Neural cell (in vitro differentiated cells): ENCODE results near the gene FAM193A. TPM values are rescaled to one million over a fixed set of nuclear protein-coding genes. Genes with fewer than 3 reads are reported as not detected.

Experiments used
- H2AFZ ChIP-seq: fragments of 200-600, 300-800 bp; sonication (generic), shearing (Covaris generic); 2 replicates; pipeline ENCODE4 v1.6.0; 2014; ENCODE audit warnings: low read depth, mild to moderate bottlenecking, antibody characterized with exemption, low read length, moderate library complexity
- H3F3A ChIP-seq: fragments of 200-600 bp; shearing (Covaris generic); 2 replicates; pipeline ENCODE4 v1.6.1; 2016; ENCODE audit warnings: mild to moderate bottlenecking, moderate library complexity, mixed read lengths, antibody characterized with exemption, low read length; ENCODE audit not compliant: insufficient read depth, poor library complexity, severe bottlenecking
- H3K27ac ChIP-seq: fragments of 200-600, 300-800 bp; sonication (generic), shearing (Covaris generic); 2 replicates; pipeline ENCODE4 v1.5.1; 2014; ENCODE audit warnings: mild to moderate bottlenecking, low read length, moderate library complexity
- H3K27me3 ChIP-seq: fragments of 300-800, 200-600 bp; sonication (generic), shearing (Covaris generic); 2 replicates; pipeline ENCODE4 v1.6.0; 2014; ENCODE audit warnings: mild to moderate bottlenecking, low read depth, low read length, moderate library complexity; ENCODE audit not compliant: insufficient read depth
- H3K36me3 ChIP-seq: fragments of 300-800, 200-600 bp; sonication (generic), shearing (Covaris generic); 2 replicates; pipeline ENCODE4 v1.5.1; 2014; ENCODE audit warnings: mild to moderate bottlenecking, antibody characterized with exemption, low read length, moderate library complexity; ENCODE audit not compliant: insufficient read depth
- H3K4me2 ChIP-seq: fragments of 300-800, 200-600 bp; sonication (generic), shearing (Covaris generic); 2 replicates; pipeline ENCODE4 v1.6.0; 2014; ENCODE audit warnings: mild to moderate bottlenecking, low read length
- H3K4me3 ChIP-seq: fragments of 300-800, 200-600 bp; sonication (generic), shearing (Covaris generic); 2 replicates; pipeline ENCODE4 v1.5.1; 2014; ENCODE audit warnings: mild to moderate bottlenecking, low read length, moderate library complexity
- H3K79me2 ChIP-seq: fragments of 200-600 bp; shearing (Covaris generic); replicated peaks from 2 replicates; pipeline ENCODE4 v1.6.0; 2014; ENCODE audit warnings: mild to moderate bottlenecking, low read length, moderate library complexity; ENCODE audit not compliant: insufficient read depth
- H3K9ac ChIP-seq: fragments of 300-800, 200-600 bp; sonication (generic), shearing (Covaris generic); 2 replicates; pipeline ENCODE4 v1.6.1; 2016; ENCODE audit warnings: mild to moderate bottlenecking, low read length, mixed read lengths
- H3K9me2 ChIP-seq: fragments of 200-600 bp; shearing (Covaris generic); 2 replicates; pipeline ENCODE4 v1.6.1; 2016; ENCODE audit warnings: mild to moderate bottlenecking, low read length, mixed read lengths; ENCODE audit not compliant: insufficient read depth
- H3K9me3 ChIP-seq: fragments of 200-600, 300-800 bp; sonication (generic), shearing (Covaris generic); 2 replicates; pipeline ENCODE4 v1.6.1; 2016; ENCODE audit warnings: mild to moderate bottlenecking, mixed run types, low read length, moderate library complexity, mixed read lengths
- H4K20me1 ChIP-seq: fragments of 200-600 bp; shearing (Covaris generic); 2 replicates; pipeline ENCODE4 v1.6.1; 2016; ENCODE audit warnings: mild to moderate bottlenecking, mixed run types; ENCODE audit not compliant: insufficient read depth
- CTCF ChIP-seq: fragments of 450-650 bp; IDR thresholded peaks from 2 replicates; pipeline ENCODE4 v1.5.1; 2014; ENCODE audit warnings: antibody characterized with exemption, mild to moderate bottlenecking, moderate library complexity; ENCODE audit not compliant: poor library complexity, severe bottlenecking
- EP300 ChIP-seq: fragments of 450-650 bp; conservative IDR thresholded peaks from 2 replicates; pipeline ENCODE4 v1.6.1; 2014; ENCODE audit warnings: antibody characterized with exemption, mild to moderate bottlenecking, moderate library complexity; ENCODE audit not compliant: poor library complexity, severe bottlenecking
- EZH2 ChIP-seq: fragments of 200-600, 300-800 bp; shearing (Covaris generic), sonication (generic); IDR thresholded peaks from 2 replicates; pipeline ENCODE4 v1.6.1; 2014; ENCODE audit warnings: antibody characterized with exemption, low read length, borderline replicate concordance, mild to moderate bottlenecking; ENCODE audit not compliant: insufficient read depth, poor library complexity, severe bottlenecking
- MXI1 ChIP-seq: fragments of 450-650 bp; conservative IDR thresholded peaks from 2 replicates; pipeline ENCODE4 v1.6.1; 2014; ENCODE audit warnings: antibody characterized with exemption, mild to moderate bottlenecking; ENCODE audit not compliant: poor library complexity, severe bottlenecking
- POLR2AphosphoS5 ChIP-seq: IDR thresholded peaks from 2 replicates; pipeline ENCODE4 v1.6.1; 2012
- RAD21 ChIP-seq: fragments of 450-650 bp; conservative IDR thresholded peaks from 2 replicates; pipeline ENCODE4 v1.6.1; 2014; ENCODE audit warnings: antibody characterized with exemption, mild to moderate bottlenecking, moderate library complexity
- REST ChIP-seq: IDR thresholded peaks from 2 replicates; pipeline ENCODE4 v1.6.1; 2012; ENCODE audit warnings: borderline replicate concordance
- SMC3 ChIP-seq: fragments of 450-650 bp; conservative IDR thresholded peaks from 2 replicates; pipeline ENCODE4 v1.6.1; 2014; ENCODE audit warnings: antibody characterized with exemption, mild to moderate bottlenecking, moderate library complexity; ENCODE audit not compliant: poor library complexity
- TAF1 ChIP-seq: IDR thresholded peaks from 2 replicates; pipeline ENCODE4 v1.6.1; 2012; ENCODE audit warnings: low read depth
- polyA plus RNA-seq: library from polyadenylated mRNA; depleted of rRNA; stranded (reverse); fragments of >200 nt; gene quantifications from 2 replicates; pipeline ENCODE4 v1.2.3, GENCODE V29; 2014

Gene FAM193A
- polyA plus RNA-seq, 1 donor from 2014 or later = 11.6 TPM

- Histone ChIP-seq H3K4me3 (no peak overlapping the region), H2AFZ (no peak overlapping the region), H3K9me3 (no peaks in the 10 kb centered on the region), H3K9ac (no peak overlapping the region), H4K20me1 (no peaks in the 10 kb centered on the region), H3K27me3 (no peaks in the 10 kb centered on the region), H3K27ac (no peak overlapping the region), H3K9me2 (no peaks in the 10 kb centered on the region), H3K4me2 (no peak overlapping the region), H3F3A (no peaks in the 10 kb centered on the region), H3K36me3 (no peaks in the 10 kb centered on the region), H3K79me2 (no peaks in the 10 kb centered on the region)
- TF ChIP-seq TAF1 (no peak), CTCF (no peak), EZH2 (no peak)
Measured at GRCh38 chr4:2767046-2767704, 230.7 kb downstream of the FAM193A start.

GRCh38 chr4:2767705-2768074 is 231.2 kb downstream of the FAM193A start:
- no peak for TF ChIP-seq CTCF
- no peak for TF ChIP-seq TAF1
- no peak for TF ChIP-seq POLR2AphosphoS5
- no peak for TF ChIP-seq SMC3
- TF ChIP-seq EP300 = no peak
- no peak for TF ChIP-seq MXI1
- TF ChIP-seq RAD21 = no peak
- no peak for TF ChIP-seq REST
- no peak for TF ChIP-seq EZH2
- H3K4me2 ChIP-seq = no peak overlapping the region
- no peak overlapping the region for H3K9ac ChIP-seq
- H3K9me2 ChIP-seq = no peaks in the 10 kb centered on the region
- no peaks in the 10 kb centered on the region for H3K9me3 ChIP-seq
- no peak overlapping the region for H3K27ac ChIP-seq
- no peaks in the 10 kb centered on the region for H4K20me1 ChIP-seq
- no peak overlapping the region for H2AFZ ChIP-seq
- no peaks in the 10 kb centered on the region for H3F3A ChIP-seq
- H3K36me3 ChIP-seq = no peaks in the 10 kb centered on the region
- no peaks in the 10 kb centered on the region for H3K27me3 ChIP-seq
- no peaks in the 10 kb centered on the region for H3K79me2 ChIP-seq
- no peak overlapping the region for H3K4me3 ChIP-seq
